ENCODE data around the gene TBC1D5.

DNA sequence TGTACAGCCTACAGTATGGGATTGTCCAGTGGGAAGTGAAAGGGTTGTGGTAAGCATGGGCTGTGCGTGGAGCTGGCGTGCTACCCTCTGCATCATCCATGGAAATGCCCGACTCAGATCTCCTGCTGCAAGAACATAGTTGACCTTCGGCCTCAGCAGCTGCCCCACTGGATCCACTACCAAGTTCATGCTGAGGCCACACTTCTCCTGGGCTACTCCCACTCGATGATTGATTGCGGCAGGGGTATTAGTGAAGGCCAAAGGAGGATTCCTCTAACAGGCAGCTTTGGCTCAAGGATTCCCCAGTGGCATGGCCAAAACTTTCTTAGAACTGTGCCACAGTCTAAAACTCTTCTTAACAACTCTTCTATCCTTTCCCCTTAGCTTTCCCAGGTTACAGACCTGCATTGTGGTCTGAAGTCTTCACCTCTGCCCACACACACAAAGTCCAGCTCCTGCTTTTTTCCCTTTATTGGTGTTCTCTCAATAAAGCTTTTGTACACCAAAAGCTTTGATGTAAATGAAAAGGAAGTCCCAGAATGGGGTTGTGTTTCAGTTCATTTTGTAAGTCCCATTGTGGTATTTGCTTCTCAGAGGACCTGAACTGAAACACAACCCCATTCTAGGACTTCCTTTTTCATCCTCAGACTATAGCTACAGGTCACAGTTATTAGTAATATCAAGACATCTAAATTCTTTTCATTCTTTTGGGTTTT, 4.9 kb upstream of the TBC1D5 start:
- TF ChIP-seq EP300 (IDR thresholded peaks at IDR 0.05) (no peak), POLR2AphosphoS5 (IDR thresholded peaks at IDR 0.05) (no peak), POLR2A (IDR thresholded peaks at IDR 0.05) (no peak)
- TF ChIP-seq, protein P1, sequence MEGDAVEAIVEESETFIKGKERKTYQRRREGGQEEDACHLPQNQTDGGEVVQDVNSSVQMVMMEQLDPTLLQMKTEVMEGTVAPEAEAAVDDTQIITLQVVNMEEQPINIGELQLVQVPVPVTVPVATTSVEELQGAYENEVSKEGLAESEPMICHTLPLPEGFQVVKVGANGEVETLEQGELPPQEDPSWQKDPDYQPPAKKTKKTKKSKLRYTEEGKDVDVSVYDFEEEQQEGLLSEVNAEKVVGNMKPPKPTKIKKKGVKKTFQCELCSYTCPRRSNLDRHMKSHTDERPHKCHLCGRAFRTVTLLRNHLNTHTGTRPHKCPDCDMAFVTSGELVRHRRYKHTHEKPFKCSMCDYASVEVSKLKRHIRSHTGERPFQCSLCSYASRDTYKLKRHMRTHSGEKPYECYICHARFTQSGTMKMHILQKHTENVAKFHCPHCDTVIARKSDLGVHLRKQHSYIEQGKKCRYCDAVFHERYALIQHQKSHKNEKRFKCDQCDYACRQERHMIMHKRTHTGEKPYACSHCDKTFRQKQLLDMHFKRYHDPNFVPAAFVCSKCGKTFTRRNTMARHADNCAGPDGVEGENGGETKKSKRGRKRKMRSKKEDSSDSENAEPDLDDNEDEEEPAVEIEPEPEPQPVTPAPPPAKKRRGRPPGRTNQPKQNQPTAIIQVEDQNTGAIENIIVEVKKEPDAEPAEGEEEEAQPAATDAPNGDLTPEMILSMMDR (IDR thresholded peaks at IDR 0.05), result no peak

All from sigmoid colon (tissue), 4 donors.